DND-41 (cell line): Measurements from ENCODE around the gene CYB561.

Experiments used
- CTCF ChIP-seq: IDR thresholded peaks from 2 replicates; pipeline ENCODE4 v1.5.1; 2012; ENCODE audit warnings: borderline replicate concordance, low read length, moderate library complexity, mild to moderate bottlenecking; ENCODE audit not compliant: poor library complexity, severe bottlenecking; ENCODE audit errors: extremely low read depth
- EZH2 ChIP-seq: IDR thresholded peaks from 3 replicates; pipeline ENCODE4 v1.6.1; 2012; ENCODE audit warnings: borderline replicate concordance, low read depth, mild to moderate bottlenecking, moderate library complexity, low read length, inconsistent platforms; ENCODE audit not compliant: severe bottlenecking

- TF ChIP-seq CTCF (no peak), EZH2 (no peak)
Observed at GRCh38 chr17:63418540-63418939, 27.6 kb downstream of the CYB561 start.
